GM19043 (cell line): Measurements from ENCODE around the gene PCDH9.

Experiments used
- ATAC-seq: cut with Tn5 transposase; IDR thresholded peaks from one replicate; pipeline ENCODE4 v1.9.1; 2021; ENCODE audit warnings: low read depth; ENCODE audit not compliant: unreplicated experiment

The PCDH9 gene

DNA sequence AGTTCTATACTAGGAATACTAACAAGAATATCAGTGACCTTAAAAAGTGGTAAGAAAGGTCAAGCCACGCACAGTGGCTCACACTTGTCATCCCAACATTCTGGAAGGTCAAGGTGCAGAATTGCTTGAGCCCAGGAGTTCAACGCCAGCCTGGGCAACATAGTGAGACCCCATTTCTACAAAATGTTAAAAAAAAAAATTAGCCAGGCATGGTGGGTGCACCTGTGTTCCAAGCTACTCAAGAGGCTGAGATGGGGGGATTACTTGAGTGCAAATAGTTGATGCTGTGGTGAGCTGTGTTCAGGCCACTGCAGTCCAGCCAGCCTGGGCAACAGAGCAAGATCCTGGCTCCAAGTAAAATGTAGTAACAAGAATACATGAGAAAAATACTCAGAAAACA, 61.8 kb downstream of the PCDH9 start:
- no peak for ATAC-seq

DNA sequence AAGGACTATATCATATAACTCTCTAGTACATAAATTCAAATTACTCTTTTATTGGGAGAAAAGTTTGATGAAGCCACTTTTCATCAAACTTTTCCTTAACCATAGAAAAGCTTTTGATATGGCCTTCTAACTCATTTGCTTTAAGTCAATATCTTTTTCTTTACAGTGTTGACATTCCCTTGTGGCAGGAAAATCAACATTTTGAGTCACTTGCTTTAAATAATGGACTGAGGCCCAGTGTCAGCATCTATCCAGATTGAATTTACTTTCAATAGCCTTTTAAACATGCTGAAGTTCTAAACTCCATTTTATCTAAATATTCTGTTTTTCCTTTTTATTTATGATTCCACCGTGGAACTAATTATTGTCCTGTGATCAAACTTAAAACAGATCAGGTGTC, 62.7 kb downstream of the PCDH9 start:
- no peak for ATAC-seq

- no peak for ATAC-seq
Measured at GRCh38 chr13:67161176-67161575, 69.0 kb downstream of the PCDH9 start.

GRCh38 chr13:67158903-67159302, 71.2 kb downstream of the PCDH9 start:
- no peak for ATAC-seq

DNA sequence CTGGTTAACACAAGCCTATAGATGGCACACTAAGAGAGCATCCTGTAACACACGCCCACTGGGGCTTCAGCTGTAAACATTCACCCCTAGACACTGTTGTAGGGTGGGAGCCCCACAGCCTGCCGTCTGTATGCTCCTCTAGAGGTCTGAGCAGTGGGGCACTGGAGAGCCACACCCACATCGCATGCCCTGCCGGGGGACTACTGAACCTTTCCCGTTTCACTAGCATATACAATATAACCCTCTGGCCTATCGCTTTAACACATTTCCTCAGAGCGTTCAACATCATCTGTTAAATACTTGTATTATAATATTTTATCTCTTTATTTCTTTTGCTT, 73.4 kb downstream of the PCDH9 start:
- no peak for ATAC-seq

- no peak for ATAC-seq
Measured at GRCh38 chr13:67155898-67156722, 74.0 kb downstream of the PCDH9 start.

GRCh38 chr13:67152085-67152484, 78.1 kb downstream of the PCDH9 start:
- no peak for ATAC-seq

GRCh38 chr13:67151652-67152051, 78.5 kb downstream of the PCDH9 start:
- ATAC-seq: no peak

- no peak for ATAC-seq
Measured at GRCh38 chr13:67150608-67151007, 79.5 kb downstream of the PCDH9 start.

GRCh38 chr13:67148161-67148571, 82.0 kb downstream of the PCDH9 start:
- no peak for ATAC-seq

DNA sequence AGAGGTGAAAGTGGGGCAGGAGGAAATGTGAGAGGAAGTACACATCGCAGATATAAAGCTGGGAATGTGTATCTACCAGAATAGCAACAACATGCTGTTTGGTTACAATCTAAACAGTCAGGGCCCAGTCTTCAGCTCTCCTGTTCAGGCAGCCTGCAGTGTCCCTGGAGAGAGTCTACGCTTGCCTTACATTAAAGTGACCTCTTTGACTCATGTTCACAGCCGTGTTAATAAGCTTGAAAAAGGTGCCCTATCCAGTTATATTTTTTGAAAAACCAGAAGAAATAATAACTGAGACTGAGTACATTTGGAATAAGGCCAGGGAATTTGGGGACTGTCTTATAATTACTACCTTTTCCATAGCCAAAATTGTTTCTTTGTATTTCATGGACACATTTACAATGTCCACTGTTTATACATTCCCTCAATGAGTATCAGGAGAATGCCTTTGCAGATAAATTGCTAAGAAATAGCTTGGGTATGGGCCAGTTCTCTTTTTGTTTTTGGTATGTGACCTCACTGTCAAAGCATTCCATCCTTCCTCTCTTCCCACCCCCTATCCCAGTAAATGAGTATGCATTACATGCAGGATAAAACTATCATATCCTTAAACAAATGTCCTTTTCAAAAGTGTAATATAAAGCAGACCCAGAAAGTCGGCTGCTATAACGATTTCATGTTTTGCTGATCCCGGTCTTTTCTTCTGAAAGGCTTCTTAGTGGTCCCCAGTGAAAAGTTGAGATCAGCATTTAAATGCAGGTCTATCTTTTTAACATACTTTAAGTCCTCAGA, 82.6 kb downstream of the PCDH9 start:
- ATAC-seq: no peak

GRCh38 chr13:67146523-67147130, 83.5 kb downstream of the PCDH9 start:
- ATAC-seq: no peak

DNA sequence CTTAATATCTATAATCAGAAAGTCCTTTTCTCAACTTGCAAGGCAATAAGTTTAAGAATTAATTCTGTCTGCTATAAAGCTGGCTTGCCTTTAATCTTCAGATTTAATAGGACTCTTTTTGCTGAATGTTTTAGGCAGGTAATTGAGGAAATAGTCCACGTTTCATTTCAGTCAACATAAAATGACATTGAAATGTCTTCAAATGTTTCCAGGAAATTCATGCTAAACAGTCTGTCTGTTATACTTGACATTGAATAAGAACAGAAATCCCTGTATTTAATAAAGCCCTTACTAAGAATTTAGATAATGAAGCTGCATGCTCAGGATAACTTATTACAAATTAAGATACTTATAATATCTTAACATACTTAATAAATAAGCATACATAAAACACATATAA, 84.2 kb downstream of the PCDH9 start:
- ATAC-seq: no peak

DNA sequence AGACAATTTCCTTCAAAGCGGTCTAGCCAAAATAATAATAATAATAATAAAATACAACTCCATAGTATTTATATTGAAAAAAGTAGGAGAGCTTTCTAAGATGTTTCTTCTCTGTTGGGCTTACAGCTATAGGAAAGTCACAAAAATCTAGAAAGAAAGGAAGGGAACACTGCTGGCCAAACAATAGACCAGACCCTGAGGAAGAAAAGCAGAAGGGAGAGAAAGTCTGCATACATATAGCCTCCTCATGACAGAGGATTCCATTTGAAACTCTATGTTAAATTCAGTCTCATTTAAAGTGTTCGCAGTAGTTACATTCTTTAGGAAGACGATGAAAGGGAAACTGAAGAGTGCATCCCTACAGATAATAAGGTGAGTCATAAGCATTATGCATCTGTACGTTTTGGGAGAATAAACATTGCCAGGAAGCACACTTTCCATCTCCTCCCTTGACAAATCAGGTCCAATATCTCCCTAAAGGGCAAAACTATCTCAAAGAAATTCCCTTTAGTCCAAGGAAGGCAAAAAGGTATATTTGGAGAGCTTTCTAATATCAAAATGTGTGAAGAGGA, 86.5 kb downstream of the PCDH9 start:
- ATAC-seq: no peak

DNA sequence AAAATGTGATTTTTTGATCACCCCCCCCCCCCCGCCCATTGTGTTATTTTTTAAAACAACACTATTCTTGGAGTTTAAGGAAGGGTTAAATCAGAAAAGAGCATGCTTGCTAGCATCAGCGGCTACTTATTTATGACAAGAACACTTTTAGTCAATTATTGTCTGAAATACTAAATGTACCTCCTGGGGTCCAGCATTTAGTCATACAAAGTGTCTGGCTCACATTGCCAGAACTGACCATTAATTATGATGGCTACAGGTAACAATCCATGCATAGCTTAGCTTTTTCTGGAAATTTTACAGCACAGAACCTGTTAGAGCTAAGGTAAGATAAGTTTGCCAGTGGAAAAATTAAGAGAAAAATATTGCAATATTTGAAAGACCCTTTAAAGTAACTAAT, 90.1 kb downstream of the PCDH9 start:
- ATAC-seq: no peak

- no peak for ATAC-seq
Measured at GRCh38 chr13:67139551-67139950, 90.6 kb downstream of the PCDH9 start.

- no peak for ATAC-seq
Measured at GRCh38 chr13:67138970-67139369, 91.2 kb downstream of the PCDH9 start.

DNA sequence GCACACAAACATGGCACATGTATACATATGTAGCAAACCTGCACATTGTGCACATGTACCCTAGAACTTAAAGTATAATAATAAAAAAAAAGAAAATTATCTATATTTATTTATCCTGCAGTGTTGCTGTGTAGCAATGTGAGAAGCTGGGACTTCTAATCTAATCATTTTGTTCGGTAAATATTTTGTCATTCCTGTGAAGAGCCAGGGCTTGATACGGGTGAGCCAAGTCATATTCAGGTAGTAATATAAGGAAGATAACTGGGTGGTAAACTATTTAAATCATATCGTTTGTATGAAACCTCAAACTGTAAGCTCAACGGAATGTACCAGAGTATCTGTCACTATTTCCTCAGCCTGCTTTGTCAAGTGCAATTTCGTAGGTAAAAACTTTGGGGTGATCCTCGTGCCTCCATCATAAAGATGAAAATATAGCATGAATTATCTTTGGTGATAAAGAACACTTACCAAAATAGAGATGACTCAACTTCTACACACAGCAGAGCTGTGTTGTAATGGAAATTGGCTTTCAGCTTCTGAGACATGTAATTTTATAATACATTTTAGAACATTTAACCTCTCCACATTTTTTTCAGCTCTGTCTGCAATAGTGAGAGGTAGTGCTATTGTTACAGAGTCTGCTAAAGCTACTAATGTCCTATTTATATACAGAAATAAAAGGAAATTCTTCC, 92.9 kb downstream of the PCDH9 start:
- no peak for ATAC-seq

DNA sequence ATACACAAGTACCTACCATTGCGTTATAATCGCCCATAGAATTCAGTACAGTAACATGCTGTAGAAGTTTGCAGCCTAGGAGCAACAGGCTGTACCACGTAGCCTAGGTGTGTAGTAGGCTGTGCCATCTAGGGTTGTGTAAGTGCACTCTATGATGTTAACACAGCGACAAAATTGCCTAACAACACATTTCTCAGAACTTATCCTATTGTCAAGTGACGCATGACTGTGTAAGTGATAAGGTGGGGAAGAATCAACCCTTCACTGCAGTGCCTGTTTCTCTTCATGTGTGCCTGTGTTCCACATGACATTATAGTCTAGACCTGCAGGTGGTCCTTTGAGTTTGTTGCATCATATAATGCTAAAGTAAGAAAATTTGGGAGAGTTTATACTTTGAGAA, 94.0 kb downstream of the PCDH9 start:
- ATAC-seq: no peak

DNA sequence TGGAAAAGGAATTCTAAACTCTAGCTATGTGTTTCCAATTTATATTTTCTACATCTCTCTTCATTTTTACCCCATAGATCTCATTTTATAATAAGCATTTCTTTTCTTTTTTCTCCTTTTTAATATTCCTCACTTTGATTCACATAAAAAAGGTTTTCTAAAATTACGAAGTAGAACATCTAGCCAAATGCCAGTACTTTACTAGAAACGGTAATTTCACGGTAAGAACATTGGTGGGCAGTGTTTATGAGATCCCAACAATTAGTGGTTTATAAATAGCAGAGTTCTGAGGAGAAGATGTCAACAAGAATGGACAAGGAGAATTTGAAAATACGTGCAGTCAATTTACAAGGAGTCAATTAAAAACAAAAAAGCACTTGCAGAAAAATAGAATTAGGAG, 94.8 kb downstream of the PCDH9 start:
- ATAC-seq: no peak
